ENCODE data around the gene ITPR2. TPM values are rescaled to one million over a fixed set of nuclear protein-coding genes. Genes with fewer than 3 reads are reported as not detected.

The ITPR2 gene
- total RNA-seq, 1 experiment from 2014 or later, result 14.3 TPM

GRCh38 chr12:26492406-26492805 lies 340.6 kb downstream of the ITPR2 start:
- CTCF ChIA-PET, result interaction anchor here (0.5 to 1.0 kb wide), 4 partner anchors 52 to 907 kb away, joined by 3 to 4 read pairs (median 4); no protein-coding TSS in a partner anchor
- peaks cover 27% of the 10 kb centered on the region for H3K4me1 Mint-ChIP-seq (ENCODE audit: insufficient read depth, unreplicated experiment)
- H3K27ac Mint-ChIP-seq (ENCODE audit: low read depth, unreplicated experiment), result no peak overlapping the region
- BruUV-seq (replicated peaks), result no TSS peak
- H3K9me3 Mint-ChIP-seq (ENCODE audit: unreplicated experiment), result peaks cover 12% of the 10 kb centered on the region
- POLR2A ChIA-PET, result interaction anchor here (0.6 to 4.8 kb wide), 4 partner anchors 10 to 200 kb away, joined by 3 to 60 read pairs (median 8); no protein-coding TSS in a partner anchor
- TF ChIP-seq, protein P1, sequence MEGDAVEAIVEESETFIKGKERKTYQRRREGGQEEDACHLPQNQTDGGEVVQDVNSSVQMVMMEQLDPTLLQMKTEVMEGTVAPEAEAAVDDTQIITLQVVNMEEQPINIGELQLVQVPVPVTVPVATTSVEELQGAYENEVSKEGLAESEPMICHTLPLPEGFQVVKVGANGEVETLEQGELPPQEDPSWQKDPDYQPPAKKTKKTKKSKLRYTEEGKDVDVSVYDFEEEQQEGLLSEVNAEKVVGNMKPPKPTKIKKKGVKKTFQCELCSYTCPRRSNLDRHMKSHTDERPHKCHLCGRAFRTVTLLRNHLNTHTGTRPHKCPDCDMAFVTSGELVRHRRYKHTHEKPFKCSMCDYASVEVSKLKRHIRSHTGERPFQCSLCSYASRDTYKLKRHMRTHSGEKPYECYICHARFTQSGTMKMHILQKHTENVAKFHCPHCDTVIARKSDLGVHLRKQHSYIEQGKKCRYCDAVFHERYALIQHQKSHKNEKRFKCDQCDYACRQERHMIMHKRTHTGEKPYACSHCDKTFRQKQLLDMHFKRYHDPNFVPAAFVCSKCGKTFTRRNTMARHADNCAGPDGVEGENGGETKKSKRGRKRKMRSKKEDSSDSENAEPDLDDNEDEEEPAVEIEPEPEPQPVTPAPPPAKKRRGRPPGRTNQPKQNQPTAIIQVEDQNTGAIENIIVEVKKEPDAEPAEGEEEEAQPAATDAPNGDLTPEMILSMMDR (IDR thresholded peaks at IDR 0.05; ENCODE audit: unreplicated experiment), result no peak
- DNase-seq (ENCODE audit: unreplicated experiment), result no peak
- intact Hi-C loops (cut with micrococcal nuclease), result no loop called here
- no peak overlapping the region for H3K4me3 Mint-ChIP-seq (ENCODE audit: unreplicated experiment)
- peaks cover 11% of the 10 kb centered on the region for H3K36me3 Mint-ChIP-seq (ENCODE audit: insufficient read depth, unreplicated experiment)
- no peaks in the 10 kb centered on the region for H3K27me3 Mint-ChIP-seq (ENCODE audit: insufficient read depth, unreplicated experiment)

- Mint-ChIP-seq H3K27ac (ENCODE audit: low read depth, unreplicated experiment) (no peak overlapping the region), H3K36me3 (ENCODE audit: insufficient read depth, unreplicated experiment) (peaks cover 5% of the 10 kb centered on the region), H3K4me3 (ENCODE audit: unreplicated experiment) (no peak overlapping the region), H3K27me3 (ENCODE audit: insufficient read depth, unreplicated experiment) (no peaks in the 10 kb centered on the region), H3K9me3 (ENCODE audit: unreplicated experiment) (peaks cover 12% of the 10 kb centered on the region), H3K4me1 (ENCODE audit: insufficient read depth, unreplicated experiment) (peaks cover 17% of the 10 kb centered on the region)
- no TSS peak for BruUV-seq (replicated peaks)
- intact Hi-C loops (cut with micrococcal nuclease), result no loop called here
- ChIA-PET POLR2A (interaction anchor here (0.6 to 0.8 kb wide), 2 partner anchors 147 to 191 kb away, joined by 3 to 4 read pairs; no protein-coding TSS in a partner anchor), CTCF (no interaction called here)
- no peak for DNase-seq (ENCODE audit: unreplicated experiment)
- TF ChIP-seq, protein P1 (IDR thresholded peaks at IDR 0.05; ENCODE audit: unreplicated experiment), result no peak
Observed at GRCh38 chr12:26489908-26490307, 343.1 kb downstream of the ITPR2 start.

DNA sequence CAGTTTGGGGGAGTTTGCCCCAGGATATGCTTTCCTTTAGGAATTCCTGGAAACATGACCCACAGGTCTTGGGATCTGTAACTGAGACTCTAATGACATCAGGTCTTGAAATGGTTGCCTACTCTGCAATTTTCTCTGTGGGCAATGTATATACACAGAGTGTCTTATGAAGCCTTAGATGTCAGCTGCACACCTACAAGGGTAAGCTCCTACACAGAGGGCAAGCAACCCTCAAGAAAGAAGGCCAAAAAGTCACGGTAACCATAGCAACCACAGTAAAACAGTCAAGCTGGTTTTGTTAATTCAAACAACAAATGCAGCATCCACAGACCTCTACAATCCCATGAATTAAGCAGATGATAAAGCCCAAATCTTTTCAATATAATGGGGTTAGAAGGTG lies 344.6 kb downstream of the ITPR2 start:
- intact Hi-C loops (cut with micrococcal nuclease), result no loop called here
- BruUV-seq (replicated peaks), result no TSS peak
- CTCF ChIA-PET, result no interaction called here
- Mint-ChIP-seq H3K9me3 (ENCODE audit: unreplicated experiment) (peaks cover 12% of the 10 kb centered on the region), H3K27me3 (ENCODE audit: insufficient read depth, unreplicated experiment) (no peaks in the 10 kb centered on the region), H3K4me3 (ENCODE audit: unreplicated experiment) (no peak overlapping the region), H3K36me3 (ENCODE audit: insufficient read depth, unreplicated experiment) (peaks cover 5% of the 10 kb centered on the region), H3K27ac (ENCODE audit: low read depth, unreplicated experiment) (no peak overlapping the region), H3K4me1 (ENCODE audit: insufficient read depth, unreplicated experiment) (peaks cover 12% of the 10 kb centered on the region)
- POLR2A ChIA-PET, result interaction anchor here (1.3 kb wide), 1 partner anchor 366 kb away, joined by 3 read pairs; no protein-coding TSS in a partner anchor
- DNase-seq (ENCODE audit: unreplicated experiment), result no peak
- TF ChIP-seq, protein P1 (IDR thresholded peaks at IDR 0.05; ENCODE audit: unreplicated experiment), result no peak

- intact Hi-C loops (cut with micrococcal nuclease), result no loop called here
- no peak for DNase-seq (ENCODE audit: unreplicated experiment)
- H3K4me1 Mint-ChIP-seq (ENCODE audit: insufficient read depth, unreplicated experiment), result peaks cover 5% of the 10 kb centered on the region
- TF ChIP-seq, protein P1 (IDR thresholded peaks at IDR 0.05; ENCODE audit: unreplicated experiment), result no peak
- H3K36me3 Mint-ChIP-seq (ENCODE audit: insufficient read depth, unreplicated experiment), result no peaks in the 10 kb centered on the region
- no peaks in the 10 kb centered on the region for H3K27me3 Mint-ChIP-seq (ENCODE audit: insufficient read depth, unreplicated experiment)
- POLR2A ChIA-PET, result no interaction called here
- no peak overlapping the region for H3K4me3 Mint-ChIP-seq (ENCODE audit: unreplicated experiment)
- no peak overlapping the region for H3K27ac Mint-ChIP-seq (ENCODE audit: low read depth, unreplicated experiment)
- CTCF ChIA-PET, result interaction anchor here (0.7 kb wide), 1 partner anchor 130 kb away, joined by 3 read pairs; no protein-coding TSS in a partner anchor
- H3K9me3 Mint-ChIP-seq (ENCODE audit: unreplicated experiment), result no peaks in the 10 kb centered on the region
- BruUV-seq (replicated peaks), result no TSS peak
Observed at GRCh38 chr12:26473291-26473690, 359.7 kb downstream of the ITPR2 start.
